PC-9 (cell line): ENCODE data around the gene ZNF37A. TPM values are rescaled to one million over a fixed set of nuclear protein-coding genes. Genes with fewer than 3 reads are reported as not detected.
"Not testable (repeated sequence)": the region's sequence is repeated elsewhere in the genome, so short reads cannot be mapped to it uniquely, and the experiment has no call there.

ENCODE experiments used
- BruUV-seq: library from RNA; stranded (reverse); fragments of 400-500 nt; replicated peaks from 2 replicates; lab custom pipeline; 2021; lab: Mats Ljungman, UMichigan
- CTCF ChIA-PET: fragments of 300-600 bp; sonication (Branson Sonifier 250); formaldehyde crosslinking; loops from one replicate; lab custom pipeline; 2022; ENCODE audit warnings: antibody characterized with exemption; lab: Charles Lee
- POLR2A ChIA-PET: fragments of 300-600 bp; sonication (Branson Sonifier 250); formaldehyde crosslinking; loops from one replicate; lab custom pipeline; 2022; ENCODE audit warnings: antibody characterized with exemption; ENCODE audit not compliant: unreplicated experiment; lab: Charles Lee
- DNase-seq, 2 experiments: peaks; one replicate each; pipeline versions ENCODE4 v3.0.0 to v3.0.0-alpha.2; 2015 to 2022; ENCODE audit warnings: mixed read lengths in 1 of 2
- H2AFZ ChIP-seq: fragments of 200-600 bp; sonication (generic); 2 replicates; pipeline ENCODE4 v1.8.1; 2017; ENCODE audit warnings: antibody characterized with exemption
- H3F3A ChIP-seq: fragments of 200-600 bp; sonication (generic); 2 replicates; pipeline ENCODE4 v1.8.1; 2017; ENCODE audit warnings: antibody characterized with exemption, mild to moderate bottlenecking, low read depth; ENCODE audit not compliant: insufficient read depth
- H3K27ac ChIP-seq: fragments of 200-600 bp; sonication (generic); 2 replicates; pipeline ENCODE4 v1.6.1; 2016; ENCODE audit warnings: mixed run types
- H3K27me3 ChIP-seq: fragments of 200-600 bp; sonication (generic); 2 replicates; pipeline ENCODE4 v1.6.1; 2016; ENCODE audit warnings: low read depth, mixed run types; ENCODE audit not compliant: insufficient read depth
- H3K36me3 ChIP-seq: fragments of 200-600 bp; sonication (generic); 2 replicates; pipeline ENCODE4 v1.6.1; 2016; ENCODE audit warnings: low read depth, mixed run types
- H3K4me1 ChIP-seq: fragments of 200-600 bp; sonication (generic); replicated peaks from 2 replicates; pipeline ENCODE4 v1.6.1; 2016; ENCODE audit warnings: mixed run types; ENCODE audit not compliant: insufficient read depth
- H3K4me2 ChIP-seq: fragments of 200-600 bp; sonication (generic); 2 replicates; pipeline ENCODE4 v1.6.1; 2017; ENCODE audit warnings: mixed run types
- H3K4me3 ChIP-seq: fragments of 200-600 bp; sonication (generic); 2 replicates; pipeline ENCODE4 v1.6.1; 2016; ENCODE audit warnings: mixed run types
- H3K79me2 ChIP-seq: fragments of 200-600 bp; sonication (generic); 2 replicates; pipeline ENCODE4 v1.6.1; 2017; ENCODE audit warnings: low read depth, mixed run types
- H3K9me2 ChIP-seq: fragments of 200-600 bp; sonication (generic); 2 replicates; pipeline ENCODE4 v1.8.1; 2017; ENCODE audit warnings: mild to moderate bottlenecking; ENCODE audit not compliant: insufficient read depth
- H3K9me3 ChIP-seq: fragments of 200-600 bp; sonication (generic); 2 replicates; pipeline ENCODE4 v1.8.1; 2016; ENCODE audit warnings: low read depth; ENCODE audit not compliant: insufficient read depth
- H4K20me1 ChIP-seq: fragments of 200-600 bp; sonication (generic); 2 replicates; pipeline ENCODE4 v1.8.1; 2017; ENCODE audit not compliant: insufficient read depth
- CTCF ChIP-seq: fragments of 200-600 bp; sonication (generic); conservative IDR thresholded peaks from 2 replicates; pipeline ENCODE4 v1.6.1; 2017; ENCODE audit warnings: mixed run types, antibody characterized with exemption, mild to moderate bottlenecking, moderate library complexity
- EZH2 ChIP-seq: fragments of 200-600 bp; sonication (generic); IDR thresholded peaks from 2 replicates; pipeline ENCODE4 v1.8.0; 2017; ENCODE audit warnings: antibody characterized with exemption, low read depth
- intact Hi-C: fragments of 100-400 bp; cut with micrococcal nuclease; formaldehyde crosslinking; loops from one replicate; pipeline ENCODE4 v1.10.0; 2022; ENCODE audit not compliant: unreplicated experiment
- total RNA-seq: library from RNA; stranded (reverse); gene quantifications from 2 replicates; pipeline ENCODE4 v1.2.3, GENCODE V29; 2021

Gene ZNF37A
- total RNA-seq, 1 experiment from 2014 or later = 5.8 TPM

GRCh38 chr10:38070501-38070900 lies 23.6 kb upstream of the ZNF37A start:
- Histone ChIP-seq H2AFZ (no peak overlapping the region), H3K79me2 (no peaks in the 10 kb centered on the region), H3K9me3 (no peaks in the 10 kb centered on the region), H3F3A (no peaks in the 10 kb centered on the region), H3K9me2 (no peaks in the 10 kb centered on the region), H3K4me3 (no peak overlapping the region), H3K4me1 (no peaks in the 10 kb centered on the region), H3K36me3 (no peaks in the 10 kb centered on the region), H3K27me3 (no peaks in the 10 kb centered on the region), H3K4me2 (no peak overlapping the region), H3K27ac (no peak overlapping the region), H4K20me1 (no peaks in the 10 kb centered on the region)
- POLR2A ChIA-PET = no interaction called here
- intact Hi-C loops = no loop called here
- TF ChIP-seq CTCF (no peak), EZH2 (no peak)
- no TSS peak for BruUV-seq
- CTCF ChIA-PET = no interaction called here
- no peak for DNase-seq

DNA sequence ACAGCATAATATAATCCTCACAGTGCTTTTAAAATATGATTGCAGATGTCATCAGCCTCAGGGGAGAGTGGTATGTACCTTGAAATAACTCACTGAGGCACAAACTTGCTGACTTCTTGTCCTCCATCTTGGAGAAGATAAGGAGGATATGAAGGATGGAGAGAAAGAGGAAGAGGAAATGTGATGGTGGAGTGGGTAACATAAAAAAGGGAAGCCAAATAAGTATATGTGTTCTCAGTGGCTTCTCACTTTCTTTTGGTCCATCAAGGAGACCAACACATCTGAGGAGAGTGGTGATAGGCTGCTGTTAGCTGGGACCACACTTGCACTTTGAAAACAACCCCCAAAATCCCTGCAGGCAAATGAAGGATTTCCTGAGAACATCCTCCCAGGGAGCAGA lies 21.6 kb upstream of the ZNF37A start:
- H3K79me2 ChIP-seq = no peaks in the 10 kb centered on the region
- H3K4me2 ChIP-seq = no peak overlapping the region
- intact Hi-C loops = no loop called here
- ChIA-PET CTCF (no interaction called here), POLR2A (no interaction called here)
- no peaks in the 10 kb centered on the region for H3K9me3 ChIP-seq
- H3K27ac ChIP-seq = no peak overlapping the region
- DNase-seq = no peak
- no peaks in the 10 kb centered on the region for H3F3A ChIP-seq
- H3K36me3 ChIP-seq = no peaks in the 10 kb centered on the region
- H3K4me3 ChIP-seq = no peak overlapping the region
- no peak overlapping the region for H2AFZ ChIP-seq
- TF ChIP-seq CTCF (no peak), EZH2 (no peak)
- no peaks in the 10 kb centered on the region for H3K4me1 ChIP-seq
- H3K9me2 ChIP-seq = no peaks in the 10 kb centered on the region
- no TSS peak for BruUV-seq
- no peaks in the 10 kb centered on the region for H4K20me1 ChIP-seq
- no peaks in the 10 kb centered on the region for H3K27me3 ChIP-seq

DNA sequence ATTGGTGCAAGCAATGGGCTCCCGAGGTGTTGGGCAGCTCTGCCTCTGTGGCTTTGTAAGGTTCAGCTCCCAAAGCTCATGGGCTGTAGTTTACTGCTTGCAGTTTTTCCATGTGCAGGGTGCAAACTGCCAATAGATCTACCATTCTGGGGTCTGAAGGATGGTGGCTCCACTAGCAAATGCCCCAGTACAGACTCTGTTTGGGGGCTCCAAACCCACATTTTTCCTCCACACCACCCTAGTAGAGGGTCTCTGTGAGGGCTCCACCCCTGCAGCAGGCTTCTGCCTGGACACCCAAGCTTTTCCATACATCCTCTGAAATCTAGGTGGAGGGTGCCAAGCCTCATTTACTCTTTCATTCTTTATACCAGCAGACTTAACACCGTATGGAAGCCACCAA lies 17.4 kb upstream of the ZNF37A start:
- POLR2A ChIA-PET = no interaction called here
- H3K27ac ChIP-seq = no peak overlapping the region
- CTCF ChIA-PET = no interaction called here
- no peaks in the 10 kb centered on the region for H3K27me3 ChIP-seq
- no TSS peak for BruUV-seq
- H3K9me3 ChIP-seq = no peaks in the 10 kb centered on the region
- no peaks in the 10 kb centered on the region for H3K79me2 ChIP-seq
- H3K36me3 ChIP-seq = no peaks in the 10 kb centered on the region
- no peak for DNase-seq
- no peaks in the 10 kb centered on the region for H3K4me1 ChIP-seq
- intact Hi-C loops = no loop called here
- H3K4me2 ChIP-seq = no peak overlapping the region
- TF ChIP-seq EZH2 (no peak), CTCF (no peak)
- H2AFZ ChIP-seq = no peak overlapping the region
- no peaks in the 10 kb centered on the region for H3K9me2 ChIP-seq
- H3K4me3 ChIP-seq = no peak overlapping the region
- no peaks in the 10 kb centered on the region for H3F3A ChIP-seq
- no peaks in the 10 kb centered on the region for H4K20me1 ChIP-seq

- POLR2A ChIA-PET = interaction anchor here (0.6 kb wide), 2 partner anchors 117 to 237 kb away, joined by 5 to 38 read pairs; no protein-coding TSS in a partner anchor
Observed at GRCh38 chr10:38093318-38093717, 819 bp upstream of the ZNF37A start.

More at GRCh38 chr10:38093318-38093717, 819 bp upstream of the ZNF37A start:
- H3K9me3 ChIP-seq, H3K4me1 ChIP-seq, H3K9me2 ChIP-seq, DNase-seq, H3K4me3 ChIP-seq, H4K20me1 ChIP-seq, H3K4me2 ChIP-seq, BruUV-seq, H3K36me3 ChIP-seq, H3K27me3 ChIP-seq, H3K79me2 ChIP-seq, H2AFZ ChIP-seq, H3K27ac ChIP-seq, intact Hi-C loops, H3F3A ChIP-seq: not testable (repeated sequence)
- CTCF ChIA-PET = interaction anchor here (0.6 kb wide), 1 partner anchor 116 kb away, joined by 11 read pairs; no protein-coding TSS in a partner anchor
